HG03520 (cell line): ENCODE measurements around the gene OSM.
A peak's percentile ranks its signal among the peaks of the same experiment; 100 is the strongest.

Experiments
- ATAC-seq: cut with Tn5 transposase; IDR thresholded peaks from one replicate; pipeline ENCODE4 v1.9.1; 2021; ENCODE audit warnings: mild to moderate bottlenecking, moderate library complexity; ENCODE audit not compliant: unreplicated experiment

Gene OSM

GRCh38 chr22:30285846-30286200 is 19.2 kb upstream of the OSM start:
- ATAC-seq, result no peak

- ATAC-seq, result no peak
Measured at GRCh38 chr22:30285176-30285845, 18.7 kb upstream of the OSM start.

GRCh38 chr22:30284666-30285065 is 18.0 kb upstream of the OSM start:
- no peak for ATAC-seq

- no peak for ATAC-seq
Measured at GRCh38 chr22:30284172-30284571, 17.5 kb upstream of the OSM start.

GRCh38 chr22:30283342-30283741 is 16.7 kb upstream of the OSM start:
- no peak for ATAC-seq

- ATAC-seq, result no peak
Measured at GRCh38 chr22:30282616-30283046, 16.0 kb upstream of the OSM start.

GRCh38 chr22:30280505-30280904 is 13.9 kb upstream of the OSM start:
- ATAC-seq, result no peak

- ATAC-seq, result no peak
Measured at GRCh38 chr22:30279932-30280331, 13.3 kb upstream of the OSM start.

GRCh38 chr22:30279046-30279788 is 12.6 kb upstream of the OSM start:
- no peak for ATAC-seq

GRCh38 chr22:30277547-30278344 is 11.1 kb upstream of the OSM start:
- no peak for ATAC-seq

GRCh38 chr22:30276039-30276438 is 9.4 kb upstream of the OSM start:
- no peak for ATAC-seq

GRCh38 chr22:30275625-30276024 is 9.0 kb upstream of the OSM start:
- ATAC-seq, result no peak

- ATAC-seq, result no peak
Measured at GRCh38 chr22:30274437-30274812, 7.8 kb upstream of the OSM start.

GRCh38 chr22:30273711-30274436 is 7.2 kb upstream of the OSM start:
- no peak for ATAC-seq

- no peak for ATAC-seq
Measured at GRCh38 chr22:30272781-30273601, 6.3 kb upstream of the OSM start.

GRCh38 chr22:30270832-30271231 is 4.2 kb upstream of the OSM start:
- ATAC-seq, result no peak

GRCh38 chr22:30268331-30268730 is 1.7 kb upstream of the OSM start:
- ATAC-seq, result no peak

GRCh38 chr22:30267382-30268302 is 991 bp upstream of the OSM start:
- no peak for ATAC-seq

GRCh38 chr22:30265823-30266444 is 717 bp downstream of the OSM start:
- ATAC-seq, result peak; percentile 59
